ENCODE data around the gene ASAP3.
"Not testable (repeated sequence)": the region's sequence is repeated elsewhere in the genome, so short reads cannot be mapped to it uniquely, and the experiment has no call there.

ASAP3 gene

DNA sequence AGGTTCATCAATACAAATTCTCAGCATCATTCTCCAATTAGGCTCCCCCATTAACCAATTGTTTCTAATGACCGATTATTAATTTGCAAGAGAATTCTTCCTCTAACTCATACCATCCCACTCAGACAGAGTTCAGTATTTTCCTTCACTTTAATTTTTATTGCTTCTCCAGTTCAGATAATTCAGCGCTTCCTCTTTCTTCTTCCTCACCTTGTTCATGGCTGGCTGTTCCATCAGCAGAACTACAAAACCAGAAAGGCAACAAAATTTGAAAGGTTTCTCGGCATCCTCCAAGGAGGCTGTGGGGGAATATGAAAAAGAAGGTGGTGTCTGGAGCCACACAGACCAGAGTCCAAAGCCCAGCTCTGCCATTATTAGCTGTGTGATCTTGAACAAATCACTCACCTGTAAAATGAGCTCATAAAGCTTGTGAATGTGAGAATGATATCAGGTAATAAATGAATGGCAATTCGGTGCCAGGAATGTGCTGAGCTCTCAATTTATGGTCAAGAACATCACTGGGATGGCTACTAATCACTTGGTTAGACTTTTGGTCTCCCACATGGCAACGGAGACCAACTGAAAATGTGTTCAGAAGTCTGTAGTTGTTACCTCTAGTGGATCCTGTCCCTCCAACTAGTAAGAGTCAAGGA lies 102.6 kb downstream of the ASAP3 start:
- H3K4me3 ChIP-seq (ENCODE audit: low read length), result no peak overlapping the region
- H4K20me1 ChIP-seq (ENCODE audit: control insufficient read depth, insufficient read depth, low read depth, low read length), result no peaks in the 10 kb centered on the region
- no peaks in the 10 kb centered on the region for H3K36me3 ChIP-seq (ENCODE audit: control insufficient read depth, low read length)
- no peaks in the 10 kb centered on the region for H3K9me2 ChIP-seq (replicated peaks; ENCODE audit: control insufficient read depth, low read length)
- TF ChIP-seq CTCF (IDR thresholded peaks at IDR 0.05; ENCODE audit: low read depth, low read length, poor library complexity, severe bottlenecking) (no peak), EZH2phosphoT487 (IDR thresholded peaks at IDR 0.05; ENCODE audit: borderline replicate concordance, low read length) (no peak)
- no peak overlapping the region for H3K4me2 ChIP-seq (ENCODE audit: low read length)
- H3F3A ChIP-seq (ENCODE audit: control insufficient read depth, insufficient read depth), result peaks cover 3% of the 10 kb centered on the region; the same call in 1 of the 2 replicates
- peaks cover 20% of the 10 kb centered on the region for H3K27me3 ChIP-seq (ENCODE audit: control insufficient read depth, low read length)
- no peaks in the 10 kb centered on the region for H3K9me3 ChIP-seq (ENCODE audit: control insufficient read depth, insufficient read depth, low read length)
- peaks cover 17% of the 10 kb centered on the region for H3K4me1 ChIP-seq (ENCODE audit: control insufficient read depth, low read length)
- no peaks in the 10 kb centered on the region for H3K79me2 ChIP-seq (ENCODE audit: control insufficient read depth, low read length)
- no peak overlapping the region for H3K27ac ChIP-seq (ENCODE audit: low read depth, low read length)

GRCh38 chr1:23380719-23381118 lies 103.3 kb downstream of the ASAP3 start:
- Histone ChIP-seq H4K20me1 (ENCODE audit: control insufficient read depth, insufficient read depth, low read depth, low read length) (no peaks in the 10 kb centered on the region), H3K4me1 (ENCODE audit: control insufficient read depth, low read length) (peaks cover 17% of the 10 kb centered on the region), H3K27ac (ENCODE audit: low read depth, low read length) (no peak overlapping the region), H3K4me3 (ENCODE audit: low read length) (no peak overlapping the region), H3F3A (ENCODE audit: control insufficient read depth, insufficient read depth) (peaks cover 3% of the 10 kb centered on the region; the same call in 1 of the 2 replicates), H3K4me2 (ENCODE audit: low read length) (no peak overlapping the region), H3K9me2 (replicated peaks; ENCODE audit: control insufficient read depth, low read length) (no peaks in the 10 kb centered on the region), H3K9me3 (ENCODE audit: control insufficient read depth, insufficient read depth, low read length) (no peaks in the 10 kb centered on the region), H3K27me3 (ENCODE audit: control insufficient read depth, low read length) (peaks cover 20% of the 10 kb centered on the region), H3K79me2 (ENCODE audit: control insufficient read depth, low read length) (no peaks in the 10 kb centered on the region), H3K36me3 (ENCODE audit: control insufficient read depth, low read length) (no peaks in the 10 kb centered on the region)
- TF ChIP-seq EZH2phosphoT487 (IDR thresholded peaks at IDR 0.05; ENCODE audit: borderline replicate concordance, low read length), result no peak
- no peak for TF ChIP-seq CTCF (IDR thresholded peaks at IDR 0.05; ENCODE audit: low read depth, low read length, poor library complexity, severe bottlenecking)

DNA sequence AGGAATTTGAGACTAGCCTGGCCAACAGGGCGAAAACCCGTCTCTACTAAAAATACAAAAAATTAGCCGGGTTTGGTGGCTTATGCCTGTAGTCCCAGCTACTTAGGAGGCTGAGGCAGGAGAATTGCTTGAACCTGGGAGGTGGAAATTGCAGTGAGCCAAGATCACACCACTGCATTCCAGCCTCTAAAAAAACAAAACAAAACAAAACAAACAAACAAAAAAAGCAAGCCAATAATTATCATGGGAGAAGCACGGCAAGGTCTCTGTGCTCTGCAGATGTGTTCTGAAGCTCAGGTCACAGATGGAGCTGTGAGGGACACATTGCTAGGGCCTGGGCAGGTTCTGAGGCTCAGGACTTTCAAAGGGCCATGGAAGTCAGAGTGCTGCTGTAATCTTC lies 103.7 kb downstream of the ASAP3 start:
- Histone ChIP-seq H3K4me1 (ENCODE audit: control insufficient read depth, low read length) (peaks cover 17% of the 10 kb centered on the region), H3K27me3 (ENCODE audit: control insufficient read depth, low read length) (peaks cover 20% of the 10 kb centered on the region)
- H3K4me3 ChIP-seq (ENCODE audit: low read length); H3K27ac ChIP-seq (ENCODE audit: low read depth, low read length); H3K4me2 ChIP-seq (ENCODE audit: low read length); H3K9me2 ChIP-seq (replicated peaks; ENCODE audit: control insufficient read depth, low read length); H3K36me3 ChIP-seq (ENCODE audit: control insufficient read depth, low read length); H4K20me1 ChIP-seq (ENCODE audit: control insufficient read depth, insufficient read depth, low read depth, low read length); H3K79me2 ChIP-seq (ENCODE audit: control insufficient read depth, low read length); H3F3A ChIP-seq (ENCODE audit: control insufficient read depth, insufficient read depth); H3K9me3 ChIP-seq (ENCODE audit: control insufficient read depth, insufficient read depth, low read length): not testable (repeated sequence)
